HG03558 (cell line): ENCODE measurements around the gene UMAD1.

Experiments
- ATAC-seq: cut with Tn5 transposase; IDR thresholded peaks from one replicate; pipeline ENCODE4 v1.9.1; 2021; ENCODE audit warnings: moderate number of reproducible peaks; ENCODE audit not compliant: unreplicated experiment; ENCODE audit errors: extremely low read depth

The UMAD1 gene

GRCh38 chr7:7867846-7868571 is 227.5 kb downstream of the UMAD1 start:
- no peak for ATAC-seq

GRCh38 chr7:7868572-7868899 is 228.0 kb downstream of the UMAD1 start:
- ATAC-seq: no peak

- ATAC-seq: no peak
Observed at GRCh38 chr7:7869036-7869435, 228.5 kb downstream of the UMAD1 start.

GRCh38 chr7:7869651-7870050 is 229.1 kb downstream of the UMAD1 start:
- no peak for ATAC-seq

GRCh38 chr7:7870555-7870954 is 230.0 kb downstream of the UMAD1 start:
- no peak for ATAC-seq

GRCh38 chr7:7876419-7876818 is 235.9 kb downstream of the UMAD1 start:
- ATAC-seq: no peak

- ATAC-seq: no peak
Observed at GRCh38 chr7:7881581-7881980, 241.0 kb downstream of the UMAD1 start.

GRCh38 chr7:7882888-7883287 is 242.3 kb downstream of the UMAD1 start:
- no peak for ATAC-seq

- ATAC-seq: no peak
Observed at GRCh38 chr7:7883394-7883793, 242.8 kb downstream of the UMAD1 start.

GRCh38 chr7:7884855-7885254 is 244.3 kb downstream of the UMAD1 start:
- no peak for ATAC-seq

GRCh38 chr7:7889791-7890568 is 249.4 kb downstream of the UMAD1 start:
- ATAC-seq: no peak

GRCh38 chr7:7895004-7895650 is 254.6 kb downstream of the UMAD1 start:
- ATAC-seq: no peak

- ATAC-seq: no peak
Observed at GRCh38 chr7:7895754-7896153, 255.2 kb downstream of the UMAD1 start.

GRCh38 chr7:7897509-7897908 is 257.0 kb downstream of the UMAD1 start:
- ATAC-seq: no peak

GRCh38 chr7:7897949-7898515 is 257.5 kb downstream of the UMAD1 start:
- ATAC-seq: no peak

GRCh38 chr7:7902845-7903244 is 262.3 kb downstream of the UMAD1 start:
- no peak for ATAC-seq

GRCh38 chr7:7907306-7907705 is 266.8 kb downstream of the UMAD1 start:
- no peak for ATAC-seq

- no peak for ATAC-seq
Observed at GRCh38 chr7:7908622-7909145, 268.1 kb downstream of the UMAD1 start.

GRCh38 chr7:7909376-7909775 is 268.8 kb downstream of the UMAD1 start:
- no peak for ATAC-seq

- no peak for ATAC-seq
Observed at GRCh38 chr7:7911369-7912123, 271.0 kb downstream of the UMAD1 start.
